Measurements from ENCODE around the gene OTOA.
"Not testable (repeated sequence)": the region's sequence is repeated elsewhere in the genome, so short reads cannot be mapped to it uniquely, and the experiment has no call there.

GRCh38 chr16:21631376-21631775 is 32.4 kb upstream of the OTOA start:
- not testable (repeated sequence) for TF ChIP-seq CTCF (conservative IDR thresholded peaks at IDR 0.05; ENCODE audit: low read length); EZH2phosphoT487 (IDR thresholded peaks at IDR 0.05; ENCODE audit: borderline replicate concordance, low read depth, low read length)

Measured in OCI-LY7 (cell line).